Lower lobe of right lung (tissue), 2 donors: ENCODE data around the gene RREB1. TPM values are rescaled to one million over a fixed set of nuclear protein-coding genes. Genes with fewer than 3 reads are reported as not detected.

Experiments
- ATAC-seq, 2 donors: fragments of 200-7000 bp; cut with Tn5 transposase; one replicate each; pipeline ENCODE4 v1.9.1; 2020 to 2022; ENCODE audit warnings: mild to moderate bottlenecking in 2 of 2, moderate library complexity in 2 of 2
- DNase-seq: peaks from one replicate; pipeline ENCODE4 v3.0.0-alpha.2; 2020
- H3K27ac ChIP-seq: fragments of 200-600 bp; one replicate; pipeline ENCODE4 v1.8.0; 2022
- H3K27me3 ChIP-seq: fragments of 200-600 bp; one replicate; pipeline ENCODE4 v1.8.0; 2022; ENCODE audit warnings: low read depth
- H3K36me3 ChIP-seq: fragments of 200-600 bp; one replicate; pipeline ENCODE4 v1.8.0; 2022; ENCODE audit warnings: mild to moderate bottlenecking
- H3K4me1 ChIP-seq: fragments of 200-600 bp; one replicate; pipeline ENCODE4 v1.8.0; 2022
- H3K4me3 ChIP-seq: fragments of 200-600 bp; one replicate; pipeline ENCODE4 v1.8.0; 2022; ENCODE audit warnings: mild to moderate bottlenecking
- H3K9me3 ChIP-seq: fragments of 200-600 bp; one replicate; pipeline ENCODE4 v1.8.0; 2022
- intact Hi-C: fragments of 100-400 bp; cut with DNase I; formaldehyde crosslinking; loops from one replicate; pipeline ENCODE4 v1.11.0; 2022
- total RNA-seq: library from RNA; stranded (reverse); fragmentation: NEBNext Ultra II Directional; extraction: Animal tissue kit (Norgen Biotek cat#: 25700); gene quantifications from one replicate; pipeline ENCODE4 v1.2.1, GENCODE V29; 2021
- TF ChIP-seq, protein P1 (sequence below): fragments of 200-600 bp; IDR thresholded peaks from one replicate; pipeline ENCODE4 v1.8.0; 2022; ENCODE audit warnings: antibody characterized with exemption, mild to moderate bottlenecking
- donor health status: DM: no; HTN: yes; CAD: no; lungs with severe emphysema.

RREB1 gene
- total RNA-seq, 1 donor from 2014 or later = 62.8 TPM

DNA sequence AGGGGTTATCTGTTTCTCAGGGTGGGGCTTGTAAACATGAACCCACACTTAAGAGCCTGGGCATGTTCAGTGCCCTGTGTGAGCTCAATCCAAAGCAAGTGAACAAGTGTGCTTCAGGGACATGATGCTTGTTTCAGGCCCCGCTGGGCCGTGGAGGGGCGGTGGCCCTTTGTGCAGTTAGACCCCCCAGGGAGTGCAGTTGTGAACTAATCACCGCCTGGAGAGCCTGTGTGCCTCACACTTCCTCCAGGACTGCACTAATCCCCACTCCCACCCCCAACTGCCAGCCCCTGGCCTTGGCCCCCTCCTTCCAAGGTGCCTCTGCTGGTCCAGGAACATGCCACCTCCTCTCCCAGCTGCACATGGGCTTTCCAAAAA is 58.1 kb downstream of the RREB1 start:
- TF ChIP-seq, protein P1, sequence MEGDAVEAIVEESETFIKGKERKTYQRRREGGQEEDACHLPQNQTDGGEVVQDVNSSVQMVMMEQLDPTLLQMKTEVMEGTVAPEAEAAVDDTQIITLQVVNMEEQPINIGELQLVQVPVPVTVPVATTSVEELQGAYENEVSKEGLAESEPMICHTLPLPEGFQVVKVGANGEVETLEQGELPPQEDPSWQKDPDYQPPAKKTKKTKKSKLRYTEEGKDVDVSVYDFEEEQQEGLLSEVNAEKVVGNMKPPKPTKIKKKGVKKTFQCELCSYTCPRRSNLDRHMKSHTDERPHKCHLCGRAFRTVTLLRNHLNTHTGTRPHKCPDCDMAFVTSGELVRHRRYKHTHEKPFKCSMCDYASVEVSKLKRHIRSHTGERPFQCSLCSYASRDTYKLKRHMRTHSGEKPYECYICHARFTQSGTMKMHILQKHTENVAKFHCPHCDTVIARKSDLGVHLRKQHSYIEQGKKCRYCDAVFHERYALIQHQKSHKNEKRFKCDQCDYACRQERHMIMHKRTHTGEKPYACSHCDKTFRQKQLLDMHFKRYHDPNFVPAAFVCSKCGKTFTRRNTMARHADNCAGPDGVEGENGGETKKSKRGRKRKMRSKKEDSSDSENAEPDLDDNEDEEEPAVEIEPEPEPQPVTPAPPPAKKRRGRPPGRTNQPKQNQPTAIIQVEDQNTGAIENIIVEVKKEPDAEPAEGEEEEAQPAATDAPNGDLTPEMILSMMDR = no peak
- DNase-seq (no peak), ATAC-seq (peak in 1 of 2 donors; percentile 3)
- H3K36me3 ChIP-seq = no peaks in the 10 kb centered on the region
- H3K27ac ChIP-seq = peak overlapping the region; percentile 42
- intact Hi-C loops = no loop called here
- no peaks in the 10 kb centered on the region for H3K9me3 ChIP-seq
- peaks cover 98% of the 10 kb centered on the region for H3K4me1 ChIP-seq
- no peaks in the 10 kb centered on the region for H3K27me3 ChIP-seq
- H3K4me3 ChIP-seq = no peak overlapping the region

DNA sequence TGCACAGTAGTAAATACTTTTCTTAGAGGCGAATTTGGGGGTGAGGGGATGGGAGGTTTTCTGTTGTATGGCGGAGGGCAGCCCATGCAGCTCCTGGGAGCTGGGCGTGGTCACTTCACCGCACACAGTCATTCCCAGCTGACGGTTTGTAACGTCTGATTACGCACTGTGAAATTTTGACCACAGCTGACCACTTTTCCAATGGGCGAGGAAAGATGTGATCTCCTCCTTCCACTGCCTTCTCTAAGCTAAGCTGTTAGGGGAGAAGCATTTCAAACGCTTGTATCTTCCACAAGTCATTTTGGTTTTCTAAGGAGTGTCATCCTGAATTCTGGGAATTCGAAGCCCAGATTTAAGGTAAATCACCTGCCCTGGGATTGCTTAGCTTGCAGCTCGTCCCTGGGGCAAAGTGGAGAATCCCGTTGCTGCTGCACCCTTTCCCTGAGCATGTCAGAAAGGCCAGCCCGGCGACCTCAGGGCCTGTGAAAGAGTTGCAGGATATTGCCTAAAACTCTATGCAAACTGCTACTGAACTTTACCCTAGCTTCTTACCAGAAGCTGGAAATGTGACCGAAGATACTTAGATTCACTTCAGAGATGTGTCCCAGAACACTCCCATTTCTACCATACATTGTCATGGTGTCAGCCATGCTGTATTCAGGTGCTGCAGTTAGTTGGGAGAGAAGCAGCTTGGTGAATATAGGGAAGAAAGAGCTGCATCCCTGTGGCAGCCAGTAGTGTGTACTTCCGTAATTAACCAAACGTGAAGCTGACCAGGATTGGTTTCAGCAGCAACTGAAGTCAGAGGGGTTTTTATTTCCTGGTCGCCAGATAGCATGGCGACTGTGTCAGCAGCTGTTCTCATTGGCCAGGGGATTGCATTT is 58.9 kb downstream of the RREB1 start:
- peaks cover 99% of the 10 kb centered on the region for H3K4me1 ChIP-seq
- no peak overlapping the region for H3K4me3 ChIP-seq
- TF ChIP-seq, protein P1 = no peak
- ATAC-seq (peak; percentile 53 to 60), DNase-seq (peak; percentile 65)
- peak overlapping the region; percentile 42 for H3K27ac ChIP-seq
- no peaks in the 10 kb centered on the region for H3K27me3 ChIP-seq
- H3K9me3 ChIP-seq = no peaks in the 10 kb centered on the region
- H3K36me3 ChIP-seq = no peaks in the 10 kb centered on the region
- intact Hi-C loops = no loop called here

- no peaks in the 10 kb centered on the region for H3K27me3 ChIP-seq
- TF ChIP-seq, protein P1 = no peak
- intact Hi-C loops = no loop called here
- peak; percentile 5 to 27 for ATAC-seq
- no peaks in the 10 kb centered on the region for H3K9me3 ChIP-seq
- DNase-seq = no peak
- no peak overlapping the region for H3K4me3 ChIP-seq
- H3K4me1 ChIP-seq = peaks cover 89% of the 10 kb centered on the region
- peak overlapping the region; percentile 63 for H3K27ac ChIP-seq
- H3K36me3 ChIP-seq = no peaks in the 10 kb centered on the region
These were observed 61.5 kb downstream of the RREB1 start for GRCh38 chr6:7169296-7169721.

DNA sequence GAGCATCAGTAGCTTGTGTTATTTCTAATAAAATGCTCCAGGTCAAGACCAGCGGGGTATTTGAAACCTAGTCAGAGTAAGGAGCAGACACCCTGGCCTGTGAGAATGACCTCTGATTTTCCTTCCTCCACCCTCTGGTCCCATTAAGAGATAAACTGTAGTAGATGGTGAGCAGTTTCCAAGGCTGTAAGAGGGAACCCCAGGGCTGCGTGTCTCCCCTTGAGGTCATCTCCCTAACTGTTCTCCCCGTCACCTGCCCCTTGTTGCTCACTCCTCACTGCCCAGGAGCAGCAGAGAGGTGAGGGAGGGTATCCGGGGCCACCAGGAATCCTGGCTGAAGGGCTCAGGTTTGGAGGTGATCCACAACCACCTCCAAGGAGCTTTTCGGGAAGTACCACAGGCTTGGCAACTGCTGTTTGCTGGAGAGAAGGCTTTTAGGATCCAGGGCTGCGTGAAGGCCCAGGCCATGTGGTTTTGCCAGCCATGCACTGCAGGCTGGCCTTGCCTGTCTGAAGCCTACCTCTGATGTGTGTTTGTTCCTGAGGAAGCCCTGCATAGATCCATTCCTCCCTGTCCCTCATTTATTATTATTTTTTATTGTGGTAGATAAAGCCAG is 62.5 kb downstream of the RREB1 start:
- Histone ChIP-seq H3K4me3 (no peak overlapping the region), H3K9me3 (no peaks in the 10 kb centered on the region), H3K27me3 (no peaks in the 10 kb centered on the region), H3K4me1 (peaks cover 80% of the 10 kb centered on the region), H3K36me3 (no peaks in the 10 kb centered on the region), H3K27ac (peak overlapping the region; percentile 36)
- TF ChIP-seq, protein P1 = no peak
- DNase-seq = no peak
- intact Hi-C loops = no loop called here
- ATAC-seq = no peak

- H3K27me3 ChIP-seq = no peaks in the 10 kb centered on the region
- no peak for ATAC-seq
- H3K4me3 ChIP-seq = no peak overlapping the region
- H3K36me3 ChIP-seq = no peaks in the 10 kb centered on the region
- TF ChIP-seq, protein P1 = no peak
- peak overlapping the region; percentile 31 for H3K27ac ChIP-seq
- DNase-seq = no peak
- intact Hi-C loops = no loop called here
- H3K4me1 ChIP-seq = peaks cover 80% of the 10 kb centered on the region
- H3K9me3 ChIP-seq = no peaks in the 10 kb centered on the region
These were observed 63.4 kb downstream of the RREB1 start for GRCh38 chr6:7171119-7171518.
